ENCODE measurements around the gene ZCCHC12. TPM values are rescaled to one million over a fixed set of nuclear protein-coding genes. Genes with fewer than 3 reads are reported as not detected.
A peak's percentile ranks its signal among the peaks of the same experiment; 100 is the strongest.

ZCCHC12 gene
- total RNA-seq, 1 donor from 2014 or later: not detected

DNA sequence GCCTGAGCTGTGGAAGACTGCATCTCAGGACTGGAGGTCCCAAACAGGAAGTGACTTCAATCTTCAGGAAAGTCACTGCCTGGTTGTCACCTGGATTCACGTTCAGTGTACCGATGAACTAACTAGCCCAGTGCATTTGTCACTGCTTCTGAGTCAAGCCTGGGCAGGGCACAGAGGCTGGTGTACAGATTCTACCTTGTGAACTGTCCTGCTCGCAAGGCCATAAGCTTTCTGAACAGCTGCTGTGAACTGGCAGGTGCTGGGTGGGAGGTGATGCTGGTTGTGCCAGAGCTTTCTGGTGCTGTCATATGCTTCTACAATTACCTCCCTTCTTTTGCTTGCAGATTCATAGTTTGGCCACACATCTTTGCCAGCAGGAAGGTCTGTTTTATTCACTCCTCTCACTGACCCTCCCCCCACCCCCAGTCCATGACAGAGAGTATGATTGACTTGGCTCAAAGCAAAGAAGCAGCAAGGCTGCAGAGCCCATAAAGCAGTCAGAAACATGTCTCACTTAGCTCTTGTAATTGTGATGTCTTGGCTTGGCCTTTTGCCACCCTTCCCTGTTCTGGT is 40.5 kb downstream of the ZCCHC12 start:
- DNase-seq (no peak), ATAC-seq (no peak)
- intact Hi-C loops (cut with micrococcal nuclease): no loop called here

DNA sequence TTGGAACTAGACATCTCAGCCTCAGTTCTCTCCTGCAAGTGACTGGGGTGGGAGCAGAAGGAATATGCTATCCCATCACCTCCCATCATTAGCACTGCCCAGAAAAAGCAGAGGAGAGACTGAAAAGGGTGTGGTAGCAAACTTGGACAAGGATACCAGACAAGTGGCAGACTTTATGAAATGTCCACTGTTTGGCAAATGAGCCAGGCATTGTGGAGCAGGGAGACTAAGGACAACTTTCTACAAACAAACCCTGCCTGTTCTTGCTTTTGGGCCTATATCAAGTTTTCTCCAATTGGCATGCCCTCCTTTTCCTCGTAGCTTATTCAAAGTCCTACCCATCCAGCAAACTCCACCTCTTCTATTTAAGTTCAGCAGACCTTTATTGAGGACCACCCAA is 41.6 kb downstream of the ZCCHC12 start:
- DNase-seq: no peak
- no peak for ATAC-seq
- intact Hi-C loops (cut with micrococcal nuclease): no loop called here

DNA sequence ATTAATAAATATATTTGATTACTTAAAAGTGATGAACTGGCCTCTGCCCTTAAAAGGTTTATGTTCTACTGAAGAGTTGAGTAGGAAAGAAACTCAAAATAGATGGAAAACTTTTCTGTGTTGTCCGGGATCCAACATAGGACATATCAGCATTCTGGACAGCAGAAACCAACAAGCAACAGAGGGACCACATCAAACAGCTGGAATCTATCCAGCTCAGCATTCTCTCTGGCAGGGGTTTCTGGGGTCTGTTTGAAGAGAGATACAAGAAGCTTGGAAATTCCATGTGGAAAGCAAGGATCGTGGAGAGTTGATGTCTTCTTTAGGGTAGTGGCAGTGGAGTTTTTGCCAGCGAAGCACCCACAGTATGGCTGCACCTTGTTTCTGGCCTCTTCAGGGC is 43.6 kb downstream of the ZCCHC12 start:
- no peak for DNase-seq
- no peak for ATAC-seq
- intact Hi-C loops (cut with micrococcal nuclease): no loop called here

DNA sequence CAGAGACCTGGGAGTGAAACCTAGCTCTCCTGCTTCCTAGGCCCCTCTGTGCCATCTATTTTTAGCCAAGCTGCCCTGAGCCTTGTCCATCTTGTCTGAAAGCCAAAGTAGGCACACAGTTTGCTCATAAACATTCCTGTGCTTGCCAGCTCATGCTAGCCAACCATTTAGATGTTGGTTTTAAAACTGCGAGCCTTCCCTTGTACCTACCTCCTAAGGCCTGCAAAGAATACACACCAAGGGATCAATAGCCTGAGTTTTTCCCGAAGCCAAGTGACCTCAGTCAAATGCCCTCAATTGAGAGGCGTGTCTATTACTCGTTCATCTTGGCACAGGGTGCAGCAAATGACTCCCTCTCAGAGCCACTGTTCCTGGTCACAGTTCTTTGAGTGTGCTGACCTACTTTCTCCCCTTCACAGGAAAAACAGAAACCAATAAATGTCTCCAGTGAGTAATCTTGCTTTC is 48.5 kb downstream of the ZCCHC12 start:
- ATAC-seq (peak; percentile 94), DNase-seq (no peak)
- intact Hi-C loops (cut with micrococcal nuclease): no loop called here

Other genes with a start within 250 kb of the ZCCHC12 start
- gene IL13RA1, start 96.2 kb upstream of the ZCCHC12 start, total RNA-seq: 17.2 TPM
- 4.2 TPM for gene LONRF3, start 150.8 kb downstream of the ZCCHC12 start, total RNA-seq
- gene CT47C1, start 249.2 kb downstream of the ZCCHC12 start, total RNA-seq: not detected